ENCODE measurements around the gene AGO4. TPM values are rescaled to one million over a fixed set of nuclear protein-coding genes. Genes with fewer than 3 reads are reported as not detected.
"Not testable (repeated sequence)": the region's sequence is repeated elsewhere in the genome, so short reads cannot be mapped to it uniquely, and the experiment has no call there.

The AGO4 gene
- total RNA-seq, 1 donor from 2014 or later: 94.6 TPM

DNA sequence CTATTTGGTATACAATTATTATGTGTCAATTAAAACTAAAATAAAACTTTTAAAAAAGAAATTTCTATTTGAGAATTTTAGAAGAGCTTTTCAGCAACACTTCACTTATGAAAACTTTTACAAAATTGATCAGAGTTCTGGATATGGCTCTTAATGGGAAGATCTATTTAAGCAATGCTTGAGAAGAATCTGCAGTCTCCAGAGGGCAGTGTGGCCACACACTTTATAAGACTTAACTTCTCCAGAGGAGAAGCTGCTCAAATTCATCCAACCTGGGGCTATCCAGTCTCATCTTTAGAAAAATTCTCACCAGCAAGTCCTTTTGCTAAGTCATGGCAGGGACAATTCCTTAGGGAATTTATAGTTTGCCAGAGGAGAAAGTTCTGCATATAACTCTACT is 50.0 kb downstream of the AGO4 start:
- FAIRE-seq (peak; percentile 23), DNase-seq (ENCODE audit: low spot score in 2 of 2) (no peak)

DNA sequence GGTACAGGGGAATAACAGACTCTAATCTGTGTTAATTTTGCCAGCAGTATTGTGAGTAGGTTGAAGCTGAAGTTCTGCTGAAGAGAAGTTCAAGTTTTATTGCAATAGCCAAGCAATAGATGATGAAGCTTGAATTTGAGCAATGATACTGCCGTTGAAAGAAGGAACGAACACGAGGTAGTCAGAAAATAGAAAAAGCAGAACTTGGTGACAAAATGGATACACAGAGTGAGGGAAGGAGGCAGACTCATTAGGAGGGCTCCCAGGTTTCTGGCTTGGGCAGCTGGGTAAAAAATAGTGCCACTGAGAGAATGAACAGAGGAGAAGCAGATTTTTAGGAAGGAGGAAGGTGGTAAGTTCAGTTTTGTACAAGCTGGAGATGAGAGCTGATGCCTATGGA is 52.9 kb downstream of the AGO4 start:
- no peak for FAIRE-seq

DNA sequence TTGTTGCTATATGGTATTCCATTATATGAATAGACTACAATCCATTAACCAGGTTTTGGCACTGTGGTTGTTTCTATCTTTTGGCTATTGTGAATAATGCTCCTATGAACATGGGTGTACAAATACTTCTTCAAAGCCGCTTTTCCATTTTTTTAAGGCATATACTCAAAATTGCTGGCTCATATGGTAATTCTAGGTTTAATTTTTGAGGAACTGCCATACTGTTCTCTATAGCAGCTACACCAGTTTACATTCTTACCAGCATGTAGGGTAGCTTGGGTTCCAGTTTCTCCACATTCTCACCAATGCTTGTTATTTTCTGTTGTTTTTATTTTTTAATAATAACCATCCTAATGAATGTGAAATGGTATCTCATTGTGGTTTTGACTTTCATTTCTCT is 55.3 kb downstream of the AGO4 start:
- FAIRE-seq (no peak), DNase-seq (ENCODE audit: low spot score in 2 of 2) (no peak)

More for the DNA sequence above, 52.9 kb downstream of the AGO4 start:
- no peak for DNase-seq (ENCODE audit: low spot score in 2 of 2)

DNA sequence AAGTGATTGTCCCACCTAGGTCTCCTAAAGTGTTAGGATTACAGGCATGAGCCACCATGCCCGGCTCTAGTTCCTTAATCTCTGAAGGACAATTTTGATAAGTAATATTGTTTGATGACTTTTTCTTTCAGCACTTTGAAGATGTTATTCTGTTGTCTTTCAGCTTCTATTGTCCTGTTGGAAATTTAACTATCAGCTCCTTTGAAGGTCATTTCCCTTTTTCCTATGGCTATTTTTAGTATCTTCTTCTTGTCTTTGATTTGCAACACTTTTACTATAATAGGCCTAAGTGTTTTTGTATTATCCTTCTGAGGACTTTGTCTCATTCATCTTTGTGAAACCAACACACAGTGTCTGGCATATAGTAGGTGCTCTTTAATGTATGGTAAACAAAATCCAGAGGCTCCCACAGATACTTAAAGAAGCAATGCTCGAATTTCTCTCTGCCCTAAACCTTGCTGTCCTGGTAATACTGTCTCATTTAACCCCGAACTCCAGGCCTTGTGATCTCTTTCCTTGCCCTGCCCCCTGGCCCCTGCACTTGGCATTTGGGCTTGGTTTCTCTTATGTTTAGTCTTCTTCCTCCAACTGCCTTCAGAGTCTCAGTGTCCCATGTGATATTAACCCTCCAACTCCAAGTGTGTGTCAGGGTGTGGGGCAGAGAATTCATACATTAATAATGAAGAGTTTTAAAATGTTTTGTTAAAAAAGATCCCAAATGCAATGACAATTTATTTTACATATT is 56.2 kb downstream of the AGO4 start:
- DNase-seq (ENCODE audit: low spot score in 2 of 2) (no peak), FAIRE-seq (no peak)

DNA sequence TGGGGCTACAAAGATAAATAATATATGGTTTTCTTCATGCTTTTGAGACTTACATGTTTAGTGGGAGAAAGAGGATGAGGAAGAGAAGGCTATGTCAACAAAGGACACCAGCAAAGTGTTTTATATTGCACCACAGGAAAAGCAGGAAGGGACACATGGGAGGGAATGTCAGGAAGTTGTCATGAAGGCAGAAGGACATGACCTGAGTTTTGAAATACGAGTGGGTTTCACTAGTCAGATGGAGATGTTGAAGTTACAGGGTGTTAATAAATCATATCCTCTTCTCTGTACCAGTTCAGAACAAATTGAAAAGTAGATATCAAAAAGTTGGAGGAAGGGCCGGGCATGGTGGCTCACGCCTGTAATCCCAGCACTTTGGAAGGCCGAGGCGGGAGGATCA is 57.0 kb downstream of the AGO4 start:
- DNase-seq (ENCODE audit: low spot score in 2 of 2) (no peak), FAIRE-seq (no peak)

DNA sequence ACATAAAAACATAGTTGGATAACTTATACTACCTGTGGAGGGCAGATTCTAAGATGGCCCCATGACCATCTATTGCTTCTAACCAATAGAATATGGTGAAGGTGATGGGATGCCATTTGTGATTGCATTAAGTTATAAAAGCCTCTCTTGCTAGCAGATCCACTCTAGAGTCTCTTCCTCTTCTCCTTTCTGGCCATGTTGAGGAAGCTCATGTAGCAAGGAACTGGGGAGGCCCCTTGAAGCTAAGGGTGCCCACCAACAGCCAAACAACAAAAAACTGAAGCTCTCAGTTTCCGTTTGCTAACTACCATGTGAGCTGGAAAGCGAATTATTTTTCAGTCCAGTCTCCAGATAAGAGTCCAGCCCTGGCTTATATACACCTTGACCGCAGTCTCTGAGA is 59.2 kb downstream of the AGO4 start:
- DNase-seq (ENCODE audit: low spot score in 2 of 2): no peak
- FAIRE-seq: no peak

DNA sequence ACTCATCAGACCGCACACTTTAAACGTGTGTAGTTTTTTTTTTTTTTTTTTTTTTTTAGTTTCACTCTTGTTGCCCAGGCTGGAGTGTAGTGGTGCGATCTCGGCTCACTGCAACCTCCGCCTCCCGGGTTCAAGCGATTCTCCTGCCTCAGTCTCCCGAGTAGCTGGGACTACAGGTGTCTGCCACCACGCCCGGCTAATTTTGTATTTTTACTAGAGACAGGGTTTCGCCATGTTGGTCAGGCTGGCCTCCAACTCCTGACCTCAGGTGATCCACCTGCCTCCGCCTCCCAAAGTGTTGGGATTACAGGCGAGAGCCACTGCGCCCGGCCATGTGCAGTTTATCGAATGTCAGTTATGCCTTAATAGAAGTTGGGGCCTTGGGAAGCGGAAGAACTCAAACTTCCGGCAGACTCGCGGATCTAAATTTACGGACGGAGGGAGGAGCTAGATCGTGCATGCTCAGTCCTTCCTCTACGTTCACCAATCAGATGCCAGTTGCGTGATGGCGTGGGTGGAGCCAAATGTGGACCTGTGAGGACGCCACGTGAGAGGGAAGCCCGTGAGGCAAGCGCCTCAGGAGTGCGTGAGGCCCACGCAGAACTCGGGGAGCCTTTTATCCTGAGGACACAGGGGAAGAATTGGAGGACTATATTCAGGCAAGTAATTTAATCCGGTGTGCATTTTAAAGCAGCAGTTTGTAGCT is 61.6 kb downstream of the AGO4 start:
- DNase-seq (ENCODE audit: low spot score in 2 of 2); FAIRE-seq: not testable (repeated sequence)

DNA sequence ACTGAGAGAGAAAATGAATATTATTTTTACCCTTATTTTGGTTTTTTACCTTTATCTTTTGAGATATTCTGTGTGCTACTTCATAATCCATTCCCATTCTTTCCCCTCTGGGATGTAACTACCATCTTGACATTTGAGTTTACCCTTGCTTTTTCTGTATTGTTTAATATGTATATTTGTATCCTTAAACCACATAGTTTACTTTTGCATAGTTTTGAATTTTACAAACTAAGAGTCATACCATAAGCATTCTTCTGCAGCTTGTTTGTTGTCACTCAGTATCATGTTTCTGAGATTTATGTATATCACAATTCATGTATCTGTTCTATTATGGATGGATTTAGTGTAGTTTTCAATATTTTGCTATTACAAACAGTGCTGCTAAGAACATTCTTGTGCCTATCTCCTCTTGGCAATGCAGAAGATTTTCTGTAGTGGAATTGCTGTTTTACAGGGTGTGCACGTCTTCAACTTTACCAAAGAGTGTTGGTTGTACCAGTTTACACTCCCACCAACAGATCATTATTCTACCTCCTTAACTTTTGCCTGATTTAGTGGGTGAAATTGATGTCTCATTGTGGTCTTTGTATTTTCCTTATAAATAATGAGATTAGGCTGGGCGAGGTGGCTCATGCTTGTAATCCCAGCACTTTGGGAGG is 63.0 kb downstream of the AGO4 start:
- no peak for DNase-seq (ENCODE audit: low spot score in 2 of 2)
- FAIRE-seq: no peak

DNA sequence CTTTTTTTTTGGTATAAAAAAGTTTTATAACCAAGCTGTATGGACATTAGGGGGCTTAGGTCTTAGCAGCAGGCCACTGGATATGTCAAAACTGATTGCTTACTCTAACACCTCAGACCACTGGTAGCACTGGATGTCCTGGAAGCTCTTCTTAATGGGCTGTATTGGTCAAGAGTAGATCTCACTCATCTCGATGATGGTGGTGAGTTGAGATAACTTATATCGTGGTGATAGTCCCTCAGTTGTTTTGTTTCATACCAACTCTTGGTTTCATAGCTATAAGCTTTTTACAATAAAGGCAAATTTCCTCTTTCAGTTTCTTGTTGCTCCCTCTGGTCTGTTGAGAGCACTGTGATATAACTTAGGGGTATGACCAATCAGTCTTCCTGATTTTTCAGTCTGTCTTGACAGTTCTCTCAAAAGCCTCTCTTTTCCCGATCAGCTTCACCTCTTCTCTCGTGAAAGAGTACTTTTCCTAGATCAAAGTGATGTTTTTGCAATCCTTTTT is 65.5 kb downstream of the AGO4 start:
- DNase-seq (ENCODE audit: low spot score in 2 of 2): no peak
- no peak for FAIRE-seq

DNA sequence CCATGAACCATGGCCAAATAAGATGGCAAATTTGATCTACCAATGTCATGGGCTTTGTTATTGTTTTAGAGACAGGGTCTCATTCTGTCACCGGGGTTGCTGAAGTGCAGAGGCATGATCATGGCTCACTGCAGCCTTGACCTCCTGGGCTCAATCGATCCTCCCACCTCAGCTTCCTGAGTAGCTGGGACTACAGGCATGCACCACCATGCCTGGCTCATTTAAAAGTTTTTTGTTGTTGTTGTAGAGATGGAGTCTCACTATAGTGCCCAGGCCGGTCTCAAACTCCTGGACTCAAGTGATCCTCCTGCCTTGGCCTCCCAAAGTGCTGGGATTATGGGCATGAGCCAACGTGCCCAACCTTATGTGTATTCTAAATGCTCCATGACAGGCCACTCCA is 66.3 kb downstream of the AGO4 start:
- not testable (repeated sequence) for DNase-seq (ENCODE audit: low spot score in 2 of 2); FAIRE-seq

DNA sequence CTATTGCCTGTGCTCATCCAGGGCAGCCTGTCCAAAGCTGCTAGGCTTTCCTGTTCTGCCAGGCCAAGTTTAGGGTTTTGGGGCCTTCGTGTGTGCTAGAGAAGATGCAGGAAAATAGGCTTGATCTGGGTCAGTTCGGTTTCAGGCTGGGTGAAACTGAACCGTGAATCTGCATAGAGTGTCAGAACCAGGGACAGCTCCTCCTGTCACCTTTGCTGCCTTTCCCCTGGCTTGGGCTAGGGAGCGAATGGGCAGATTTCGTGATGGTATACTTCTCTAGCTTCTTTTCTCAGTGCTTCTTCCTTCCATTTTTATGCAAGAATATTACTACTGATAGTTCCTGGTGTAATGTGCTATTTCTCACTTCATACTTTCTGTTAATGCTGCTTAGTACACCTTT is 69.2 kb downstream of the AGO4 start:
- no peak for FAIRE-seq
- no peak for DNase-seq (ENCODE audit: low spot score in 2 of 2)

DNA sequence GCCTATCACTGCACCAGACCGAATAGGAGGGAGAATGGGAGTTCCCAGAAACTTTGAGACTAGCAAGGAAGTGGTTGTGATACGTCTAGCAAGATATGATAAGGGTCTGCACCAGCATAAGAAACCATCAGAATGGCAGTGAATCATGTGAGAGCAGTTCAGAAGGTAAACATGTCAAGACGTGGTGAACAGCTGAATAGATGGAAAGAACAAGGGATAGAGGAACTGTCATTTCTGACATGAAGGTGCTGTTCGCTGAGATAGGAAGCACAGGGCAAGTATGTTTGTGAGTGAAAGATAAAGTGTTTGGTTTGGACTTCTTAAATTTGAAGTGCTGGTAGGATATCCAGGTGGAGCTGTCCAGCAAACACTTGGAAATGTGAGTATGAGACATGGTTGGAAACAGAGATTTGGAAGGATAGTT is 74.0 kb downstream of the AGO4 start:
- no peak for FAIRE-seq
- DNase-seq (ENCODE audit: low spot score in 2 of 2): no peak

DNA sequence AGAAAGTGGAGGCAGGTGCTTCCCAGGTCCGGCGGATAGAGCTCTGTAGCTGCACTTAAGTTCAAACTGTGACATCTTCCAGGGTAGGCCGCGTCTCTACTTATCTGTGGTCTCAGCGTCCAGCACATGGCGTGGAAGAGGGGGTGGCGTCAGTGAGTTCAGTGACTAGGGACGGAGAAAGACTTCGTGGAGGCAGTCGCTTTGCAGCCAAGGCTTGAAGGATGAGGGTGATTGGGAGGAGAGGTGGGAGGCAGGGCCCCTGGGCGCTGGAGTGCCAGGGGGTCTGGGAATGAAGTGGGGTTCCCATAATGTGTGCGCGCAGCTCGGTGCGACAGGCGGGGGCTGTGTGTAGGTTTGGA is 74.7 kb downstream of the AGO4 start:
- no peak for DNase-seq (ENCODE audit: low spot score in 2 of 2)
- no peak for FAIRE-seq

DNA sequence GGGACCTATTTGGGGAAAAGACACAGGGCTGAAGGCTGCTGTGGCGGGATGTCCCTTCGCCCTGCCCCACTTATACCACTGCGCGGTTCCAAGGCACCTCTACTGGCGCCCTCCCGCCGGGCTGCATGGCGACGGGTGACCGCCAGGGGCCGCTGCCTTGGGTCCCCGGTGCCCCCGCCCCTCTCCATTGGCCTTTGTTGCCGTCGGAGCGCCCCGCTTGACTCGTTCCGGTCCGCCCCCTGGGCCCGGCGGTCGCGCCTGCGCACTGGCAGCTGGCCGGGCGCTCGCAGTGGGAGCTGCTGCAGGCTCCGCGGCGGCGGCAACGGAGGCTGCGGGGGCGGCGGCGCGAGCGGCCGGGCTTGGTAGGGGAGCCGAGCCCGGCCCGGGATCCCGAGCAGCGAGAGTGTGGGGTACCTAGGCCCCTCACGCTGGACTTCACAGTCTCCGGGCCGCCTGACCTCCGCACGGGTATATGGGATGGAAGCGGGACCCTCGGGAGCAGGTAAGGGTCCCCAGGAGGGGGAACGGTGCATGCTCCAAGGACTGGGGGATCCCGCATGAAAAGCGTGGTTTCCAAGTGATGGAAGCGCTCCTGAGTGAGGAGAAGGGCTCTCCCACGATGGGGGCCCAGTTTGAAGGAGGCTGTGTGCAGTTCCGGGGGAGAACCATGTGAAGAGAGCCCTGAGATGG is 75.3 kb downstream of the AGO4 start, which contains the start of gene AGO1:
Gene AGO1, plus strand, starts transcription at position 265 of the 690 bp plus-strand sequence. Its CDS starts 213 bp downstream, at position 478.
- FAIRE-seq (no peak), DNase-seq (ENCODE audit: low spot score in 2 of 2) (peak; percentile 98 to 99)

DNA sequence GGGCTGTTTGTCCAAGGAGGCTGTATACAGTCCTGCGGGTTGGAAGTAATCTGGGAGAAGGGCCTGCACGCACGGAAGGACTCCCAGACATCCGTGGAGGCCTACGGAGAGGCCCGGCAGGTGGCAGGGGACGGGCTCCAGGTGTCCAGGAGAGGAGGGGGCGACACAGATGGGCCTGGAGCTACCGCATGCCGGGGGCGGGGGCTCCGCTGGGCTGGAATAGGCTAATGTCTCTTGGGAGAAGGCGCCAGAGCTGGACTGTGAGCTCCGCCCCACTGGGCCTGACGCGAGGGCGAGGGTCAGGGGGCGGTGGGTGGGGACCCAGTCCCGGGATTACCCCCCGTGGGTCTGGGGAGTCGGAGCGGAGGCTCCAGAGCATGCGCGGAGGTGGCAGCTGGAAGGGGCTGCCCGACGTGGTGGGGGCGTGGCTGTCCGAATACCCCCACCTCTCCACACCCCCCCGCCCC is 75.9 kb downstream of the AGO4 start:
- DNase-seq (ENCODE audit: low spot score in 2 of 2): peak; percentile 60 to 64
- FAIRE-seq: no peak

DNA sequence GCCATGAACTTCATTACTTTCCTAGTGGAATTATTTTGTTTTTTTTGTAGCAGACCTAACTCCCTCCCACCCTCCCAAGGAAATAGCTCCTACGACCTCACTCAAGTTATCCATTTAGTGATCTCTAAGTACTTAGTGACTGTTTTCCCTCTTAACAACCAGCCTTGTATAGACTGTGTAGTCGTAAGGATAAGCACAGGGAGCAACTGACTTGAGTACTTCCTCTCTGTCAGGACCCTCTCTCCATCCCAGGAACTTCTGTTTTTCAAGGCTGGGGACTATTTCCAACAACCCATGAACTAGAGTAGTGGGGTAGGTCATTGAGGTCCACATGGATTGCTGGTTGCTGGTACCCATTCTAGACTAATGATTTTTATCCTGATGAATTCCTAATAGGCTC is 77.1 kb downstream of the AGO4 start:
- no peak for FAIRE-seq
- no peak for DNase-seq (ENCODE audit: low spot score in 2 of 2)

DNA sequence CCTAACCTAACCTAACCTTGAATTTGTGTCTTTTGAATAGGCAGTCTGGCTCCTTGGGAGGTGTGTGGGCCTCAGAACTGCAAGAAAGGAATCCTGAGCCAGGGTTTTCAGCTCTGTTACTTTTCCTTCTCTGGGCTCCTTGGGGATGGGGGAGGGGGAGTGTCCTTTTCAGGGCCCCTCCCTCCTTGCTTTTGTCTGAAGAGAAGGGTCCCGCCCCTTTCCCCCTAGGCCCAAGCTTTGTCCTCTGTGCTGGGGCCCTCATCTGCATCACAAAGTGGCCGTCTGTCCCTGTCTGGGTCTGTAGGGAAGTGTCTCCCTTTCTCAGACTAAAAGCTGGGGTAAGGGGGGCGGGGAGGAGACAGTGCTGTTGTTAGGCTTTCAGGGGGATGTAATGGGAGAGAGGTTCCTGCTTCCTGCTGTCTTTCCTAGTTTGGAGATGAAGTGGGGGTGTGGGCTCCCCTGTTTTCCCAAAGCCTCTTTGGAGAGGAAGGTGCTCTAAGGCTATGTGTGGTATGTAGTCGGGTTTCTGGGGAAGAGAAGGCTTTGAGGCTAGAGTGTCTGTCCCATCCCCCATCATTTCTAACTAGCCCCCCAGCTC is 78.2 kb downstream of the AGO4 start:
- DNase-seq (ENCODE audit: low spot score in 2 of 2): no peak
- no peak for FAIRE-seq

DNA sequence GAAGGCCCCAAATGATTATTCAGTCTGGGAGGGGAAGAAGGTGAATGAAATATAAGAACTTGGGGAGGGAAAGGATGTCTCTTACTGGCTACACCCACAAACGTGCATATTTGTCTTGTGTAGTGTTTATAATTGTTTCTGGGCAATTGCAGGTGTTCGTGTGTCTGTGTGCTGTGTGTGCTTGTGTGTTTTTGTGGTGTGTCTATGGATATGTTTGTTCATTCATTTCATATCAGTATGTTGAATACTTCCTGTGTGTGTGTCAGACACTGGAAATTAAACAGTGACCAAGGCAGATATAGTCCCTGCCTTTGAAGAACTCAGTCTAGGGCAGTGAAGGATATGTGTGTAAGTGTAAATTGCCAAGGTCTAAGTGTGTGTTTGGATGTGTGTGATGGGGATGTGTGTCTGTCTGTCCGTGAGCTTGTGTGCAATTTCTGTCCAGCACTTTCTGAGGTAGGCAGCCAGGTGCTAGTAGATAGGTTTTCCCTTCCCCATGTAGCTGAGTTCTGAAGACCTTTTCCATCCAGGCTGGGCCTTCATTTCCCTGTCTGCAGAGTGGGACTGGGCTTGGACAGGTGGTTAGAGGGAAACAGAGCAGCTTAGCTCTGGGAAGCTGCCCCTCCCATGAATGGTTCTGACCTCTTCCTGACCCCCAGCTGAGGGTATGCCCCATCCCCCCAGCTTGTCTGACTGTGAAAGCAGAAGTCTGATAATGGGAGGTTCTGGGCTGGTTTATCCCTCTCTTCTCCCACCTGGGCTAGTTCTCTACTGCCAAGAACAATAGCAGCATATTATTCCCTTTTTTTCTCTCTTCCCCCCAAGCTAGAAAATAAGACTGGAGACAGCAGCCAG is 79.0 kb downstream of the AGO4 start:
- FAIRE-seq (no peak), DNase-seq (ENCODE audit: low spot score in 2 of 2) (no peak)

DNA sequence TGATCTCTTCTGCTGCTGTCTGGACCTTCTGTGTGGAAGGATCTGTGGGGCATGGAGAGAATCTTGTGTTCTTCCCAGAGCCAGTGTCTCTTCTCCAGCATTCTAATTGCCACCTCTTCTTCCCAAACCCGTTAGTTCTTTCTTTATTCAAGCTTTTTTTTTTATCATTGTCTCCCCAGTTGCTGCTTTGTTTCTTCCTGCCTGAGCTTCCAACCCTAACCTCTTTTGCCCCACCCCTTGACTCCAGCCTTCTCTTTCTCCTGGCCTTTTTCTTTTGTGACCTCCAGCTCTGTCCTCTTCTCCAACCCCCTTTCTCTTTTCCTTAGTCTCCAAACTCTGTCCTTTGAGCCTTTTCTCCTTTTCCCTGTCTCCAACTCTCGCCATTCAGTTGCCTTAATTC is 79.7 kb downstream of the AGO4 start:
- DNase-seq (ENCODE audit: low spot score in 2 of 2): no peak
- FAIRE-seq: no peak

Data from frontal cortex (tissue), 4 donors.